TTC549 (cell line): Measurements from ENCODE around the gene DCP1A.
"Not testable (repeated sequence)": the region's sequence is repeated elsewhere in the genome, so short reads cannot be mapped to it uniquely, and the experiment has no call there.

ENCODE experiments used
- FAIRE-seq: peaks from 2 replicates; lab custom pipeline; 2012; peaks lifted over from hg19 to GRCh38; lab: Jason Lieb, UNC

Gene DCP1A

DNA sequence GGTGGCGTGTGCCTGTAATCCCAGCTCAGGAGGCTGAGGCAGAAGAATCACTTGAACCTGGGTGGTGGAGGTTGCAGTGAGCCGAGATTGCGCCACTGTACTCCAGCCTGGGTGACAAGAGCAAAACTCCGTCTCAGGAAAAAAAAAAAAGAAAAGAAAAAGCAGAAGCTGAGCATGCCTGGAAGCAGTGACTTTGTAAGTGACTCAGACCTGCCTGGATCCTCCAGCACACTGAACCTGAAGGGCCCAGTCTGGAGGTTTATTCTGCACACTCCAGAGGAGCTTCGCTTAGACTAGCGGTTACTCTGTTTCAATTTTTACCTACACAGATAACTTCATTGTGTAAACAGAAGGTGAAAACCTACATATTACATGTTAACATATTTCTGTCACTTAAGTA lies 19.4 kb downstream of the DCP1A start:
- FAIRE-seq, result not testable (repeated sequence)

DNA sequence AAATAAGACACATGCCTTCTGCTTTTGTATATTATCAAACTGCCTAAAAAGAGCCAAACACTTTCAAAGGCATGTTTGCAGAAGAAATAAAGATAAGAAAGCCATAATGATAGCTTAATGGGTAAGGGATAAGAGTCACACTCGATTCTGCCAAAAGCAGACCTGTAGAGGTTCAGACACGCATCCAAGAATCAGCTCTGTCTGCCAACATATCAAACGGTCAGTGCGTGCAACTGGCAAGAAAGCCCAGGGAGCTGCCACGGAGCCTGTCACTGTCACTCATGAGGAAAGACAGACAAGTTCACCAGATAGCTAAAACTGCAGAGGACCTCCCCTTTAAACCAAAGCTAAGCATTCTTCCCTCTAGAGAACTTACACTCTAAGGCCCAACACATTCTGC lies 23.2 kb downstream of the DCP1A start:
- no peak for FAIRE-seq

DNA sequence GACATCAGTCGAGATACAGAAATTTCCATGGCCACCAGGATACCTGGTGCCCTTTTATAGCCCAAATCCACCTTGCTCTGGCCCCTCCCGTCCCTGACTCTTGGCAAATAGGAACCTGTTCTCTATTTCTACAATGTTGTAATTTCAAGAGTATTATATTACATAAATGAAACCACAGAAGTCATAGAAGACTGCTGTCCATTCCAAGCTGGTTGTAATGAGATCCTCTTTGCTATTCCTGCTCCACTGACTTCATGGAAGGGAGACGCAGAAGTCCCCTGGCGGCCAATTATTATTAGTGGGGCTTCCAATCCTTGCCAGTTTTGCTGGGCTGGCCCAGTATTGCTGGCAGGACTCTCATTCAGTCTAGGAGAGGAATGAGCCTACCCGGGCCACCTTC lies 26.6 kb downstream of the DCP1A start:
- no peak for FAIRE-seq

DNA sequence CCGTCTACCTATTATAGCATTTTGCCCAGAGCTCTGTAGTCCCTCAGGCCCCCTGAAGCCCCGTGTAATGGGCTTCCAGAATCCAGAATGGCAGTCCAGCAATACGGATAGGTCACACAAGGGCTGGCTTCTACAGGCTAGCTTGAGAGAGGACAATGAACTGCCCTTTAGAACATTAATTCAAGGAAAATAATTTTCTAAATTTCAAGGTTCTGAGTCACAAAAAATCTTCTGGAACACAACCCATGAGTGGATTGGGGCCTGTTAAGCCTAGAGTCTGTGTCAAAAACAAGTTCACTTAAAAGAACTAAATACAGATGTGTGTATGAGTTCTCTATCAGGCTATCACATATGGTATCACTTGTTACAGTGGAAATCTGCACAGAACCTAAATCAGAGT lies 28.8 kb downstream of the DCP1A start:
- FAIRE-seq, result no peak

DNA sequence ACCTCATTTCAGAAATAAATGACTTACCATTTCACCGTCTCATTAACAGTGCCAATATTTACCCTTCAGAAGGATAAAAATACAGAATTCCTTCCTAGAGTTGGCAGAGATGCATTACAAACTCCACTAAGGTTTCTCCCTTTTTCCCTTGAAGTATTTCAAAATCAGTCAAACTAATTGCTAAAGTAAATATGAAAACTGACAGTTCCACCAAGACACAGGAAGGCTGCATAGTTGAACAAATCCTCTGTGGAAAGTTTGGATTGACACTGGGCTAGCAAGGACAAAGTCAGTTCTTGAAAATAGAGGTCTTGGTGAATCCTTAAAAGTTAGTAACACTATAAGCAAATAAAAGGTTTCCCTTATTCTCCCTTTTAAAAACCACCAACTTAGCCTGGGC lies 34.5 kb downstream of the DCP1A start:
- no peak for FAIRE-seq

DNA sequence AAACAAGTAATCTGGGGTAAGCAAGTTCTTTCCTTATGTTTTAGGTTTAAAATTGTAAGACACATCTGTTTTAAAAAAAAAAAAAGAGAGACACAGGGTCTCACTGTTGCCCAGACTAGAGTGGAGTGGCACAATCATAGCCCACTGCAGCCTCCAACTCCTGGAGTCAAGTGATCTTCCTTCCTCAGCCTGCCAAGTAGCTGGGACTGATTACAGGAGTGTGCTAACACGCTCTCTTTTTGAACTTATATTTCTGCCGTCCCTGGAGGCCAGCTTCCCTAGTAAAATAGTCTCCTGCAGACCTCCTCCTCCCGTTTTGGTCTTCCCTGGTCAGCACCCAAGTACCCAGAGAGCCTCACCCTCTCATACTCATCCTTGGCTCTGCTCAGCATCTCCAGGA lies 35.5 kb downstream of the DCP1A start:
- no peak for FAIRE-seq

DNA sequence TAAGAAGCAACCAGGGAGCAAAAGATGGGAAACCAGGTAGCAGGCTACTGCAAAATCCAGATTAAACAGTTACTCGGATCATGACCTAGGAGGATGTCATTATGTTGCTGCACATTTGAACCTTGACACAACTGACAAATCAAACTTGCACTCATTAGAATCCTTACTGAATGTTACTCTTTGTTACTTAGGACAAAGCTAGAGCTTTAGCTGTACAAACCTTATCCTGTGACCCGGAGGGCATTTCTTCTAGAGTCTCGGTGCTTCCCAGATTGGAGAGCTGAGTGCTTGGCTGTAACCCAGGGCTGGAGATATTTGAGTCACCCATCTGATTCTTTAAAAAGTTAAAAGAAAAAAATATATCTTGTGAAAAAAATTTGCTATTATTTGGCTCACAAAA lies 43.4 kb downstream of the DCP1A start:
- no peak for FAIRE-seq

DNA sequence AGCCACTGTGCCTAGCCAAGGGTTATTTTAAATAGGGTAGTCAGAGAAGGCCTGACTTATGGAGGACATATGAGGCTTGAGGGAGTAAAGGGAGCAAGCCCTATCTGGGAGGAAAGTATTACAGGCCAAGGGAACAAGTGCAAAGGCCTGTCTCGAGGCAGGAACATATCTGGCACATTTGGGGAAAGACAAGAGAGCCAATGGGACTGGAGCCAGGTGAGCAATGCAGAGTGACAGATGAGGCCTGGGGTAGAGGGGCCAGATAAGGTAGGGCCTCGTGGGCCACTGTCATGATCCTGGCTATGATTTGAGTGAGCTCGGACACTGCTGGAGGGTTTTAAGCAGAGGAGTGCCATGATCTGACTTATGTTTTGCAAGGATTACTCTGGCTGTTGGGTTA lies 43.8 kb downstream of the DCP1A start:
- no peak for FAIRE-seq

DNA sequence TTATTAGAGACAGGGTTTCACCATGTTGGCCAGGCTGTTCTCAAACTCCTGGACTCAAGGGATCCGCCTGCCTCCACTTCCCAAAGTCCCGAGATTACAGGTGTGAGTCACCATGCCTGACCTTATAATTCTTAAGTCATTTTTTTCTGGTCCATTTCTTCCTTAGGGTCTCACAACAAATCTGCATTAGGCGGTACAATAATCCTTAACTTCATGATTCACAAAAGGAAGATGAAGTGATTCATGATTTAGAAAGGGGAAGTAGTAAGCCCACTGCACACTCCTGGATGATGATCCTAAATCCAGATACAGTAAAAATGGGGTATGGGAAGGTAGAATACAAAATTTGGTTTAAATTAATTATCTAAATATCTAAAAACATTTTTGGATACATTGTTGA lies 46.5 kb downstream of the DCP1A start:
- no peak for FAIRE-seq

DNA sequence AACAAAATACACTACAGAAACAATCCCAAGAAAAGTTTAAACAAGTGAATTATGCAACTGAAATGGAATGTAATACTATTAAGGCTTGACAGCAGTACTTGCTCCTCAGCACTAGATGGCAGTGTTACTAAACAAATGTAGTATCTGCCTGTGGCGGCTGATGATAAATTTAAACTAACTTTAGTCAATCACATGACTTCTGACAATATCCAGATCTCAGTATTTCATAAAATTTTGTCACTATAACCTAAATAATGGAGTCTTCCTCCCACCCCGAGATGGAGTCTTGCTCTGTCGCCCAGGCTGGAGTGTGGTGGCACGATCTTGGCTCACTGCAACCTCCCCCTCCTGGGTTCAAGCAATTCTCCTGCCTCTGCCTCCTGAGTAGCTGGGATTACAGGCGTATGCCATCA lies 47.7 kb downstream of the DCP1A start:
- FAIRE-seq, result peak; percentile 94

DNA sequence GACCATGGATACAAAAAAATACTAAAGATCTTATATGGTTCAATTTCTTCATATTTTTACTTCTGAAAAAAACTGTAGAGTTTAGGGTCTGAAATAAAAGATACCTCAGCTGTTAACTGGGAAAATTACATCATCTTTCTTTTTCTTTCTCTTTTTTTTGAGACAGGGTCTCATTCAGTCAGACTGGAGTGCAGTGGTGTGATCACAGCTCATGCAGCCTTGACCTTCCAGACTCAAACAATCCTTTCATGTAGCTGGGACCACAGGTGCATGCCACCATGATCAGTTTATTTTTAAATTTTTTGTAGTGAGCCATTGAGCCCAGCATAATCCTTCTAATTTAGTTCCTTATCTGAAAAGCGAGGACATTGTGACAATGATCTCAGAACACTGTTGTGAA lies 51.9 kb downstream of the DCP1A start:
- FAIRE-seq, result no peak

DNA sequence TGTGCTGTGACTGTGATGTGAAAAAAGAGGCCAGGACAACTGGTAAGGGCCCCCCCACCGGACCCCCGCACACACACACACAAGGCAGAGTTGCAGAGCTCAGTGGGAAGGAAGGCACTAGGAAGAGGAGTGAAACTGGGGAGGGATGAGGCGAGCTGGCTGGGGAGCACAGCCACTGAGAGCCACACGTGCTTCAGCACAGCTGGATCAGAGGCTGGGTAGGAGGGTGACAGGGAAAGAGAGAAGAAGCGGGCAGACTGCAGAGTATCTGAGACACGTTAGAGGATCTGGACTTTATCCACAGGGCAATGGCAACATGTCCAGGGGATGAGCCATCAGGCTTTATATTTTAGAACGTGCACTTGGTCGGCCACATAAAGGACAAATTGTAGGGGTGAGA lies 53.5 kb downstream of the DCP1A start:
- FAIRE-seq, result no peak

DNA sequence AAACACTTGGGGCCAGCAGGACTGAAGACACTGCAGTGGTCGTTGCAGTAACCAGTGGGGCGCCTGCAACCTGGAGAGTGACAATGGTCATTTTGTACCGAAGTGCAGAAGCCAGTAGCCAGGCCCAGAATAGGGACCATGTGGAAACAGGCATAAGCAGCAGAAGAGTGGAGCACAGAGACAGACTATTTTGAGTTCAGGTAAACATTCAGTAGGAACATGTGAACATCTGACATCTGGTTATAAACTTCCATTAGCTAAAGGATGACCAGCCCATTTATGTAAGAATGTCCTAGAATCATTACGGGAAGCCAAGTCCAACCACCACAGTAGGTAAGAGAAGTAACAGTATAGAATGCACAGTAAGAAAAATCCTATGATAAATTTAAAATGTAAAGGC lies 59.1 kb downstream of the DCP1A start:
- no peak for FAIRE-seq

DNA sequence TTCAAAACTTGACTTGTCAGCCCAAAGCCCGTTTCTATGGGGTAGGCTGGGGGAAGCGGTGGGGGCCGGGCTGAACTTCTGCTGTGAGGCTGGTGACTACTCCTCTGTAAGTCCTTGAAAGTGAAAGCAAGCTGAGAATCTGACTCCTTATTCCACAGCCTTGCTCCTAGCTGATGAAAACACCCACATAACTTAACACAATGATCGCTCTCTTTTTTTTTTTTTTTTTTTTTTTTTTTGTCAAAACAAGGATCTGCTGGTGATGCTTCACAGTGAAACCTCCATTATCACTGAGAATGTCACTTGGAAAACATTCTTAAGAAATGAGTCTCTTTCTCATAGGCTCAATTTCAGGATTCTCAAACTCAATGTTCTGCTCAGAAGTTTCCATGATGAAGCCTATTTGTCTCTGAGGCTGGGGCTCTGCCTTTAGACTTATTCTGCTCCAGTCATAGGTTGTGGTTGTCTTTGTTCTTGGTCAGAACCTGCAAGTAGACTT lies 60.2 kb downstream of the DCP1A start:
- FAIRE-seq, result no peak

DNA sequence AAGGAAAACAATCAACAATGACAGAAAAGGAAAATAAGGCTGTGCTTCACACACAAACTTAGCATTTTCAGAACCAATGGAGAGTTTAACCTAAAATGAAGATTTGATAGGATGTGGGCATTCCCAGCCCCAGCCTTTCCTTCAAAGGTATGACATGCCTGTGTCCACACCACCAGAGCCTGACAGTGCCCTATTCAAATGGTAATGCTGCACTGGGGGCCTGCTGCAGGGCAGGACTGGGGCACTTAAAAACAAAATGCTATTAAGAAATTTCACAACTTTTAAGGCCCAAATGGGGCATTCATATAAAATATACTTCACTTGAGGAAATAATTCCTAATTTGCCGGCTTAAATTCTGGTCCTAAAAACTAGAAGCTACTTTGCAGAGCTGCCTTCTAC lies 60.6 kb downstream of the DCP1A start:
- no peak for FAIRE-seq

DNA sequence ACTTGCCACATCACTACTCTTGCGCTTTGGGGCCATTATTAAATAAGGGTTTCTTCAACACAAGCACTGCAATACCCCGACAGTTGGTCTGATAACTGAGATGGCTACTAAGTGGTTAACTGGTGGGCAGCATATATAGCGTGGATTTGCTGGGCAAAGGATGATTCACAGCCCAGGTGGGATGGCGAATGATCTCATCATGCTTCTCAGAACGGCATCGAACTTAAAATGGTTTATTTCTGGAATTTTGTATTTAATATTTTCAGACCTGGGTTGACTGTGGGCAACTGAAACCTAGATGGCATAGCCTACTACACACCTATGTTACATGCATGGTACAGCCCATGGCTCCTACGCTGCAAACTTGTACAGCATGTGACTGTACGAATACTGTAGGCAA lies 64.8 kb downstream of the DCP1A start:
- no peak for FAIRE-seq

DNA sequence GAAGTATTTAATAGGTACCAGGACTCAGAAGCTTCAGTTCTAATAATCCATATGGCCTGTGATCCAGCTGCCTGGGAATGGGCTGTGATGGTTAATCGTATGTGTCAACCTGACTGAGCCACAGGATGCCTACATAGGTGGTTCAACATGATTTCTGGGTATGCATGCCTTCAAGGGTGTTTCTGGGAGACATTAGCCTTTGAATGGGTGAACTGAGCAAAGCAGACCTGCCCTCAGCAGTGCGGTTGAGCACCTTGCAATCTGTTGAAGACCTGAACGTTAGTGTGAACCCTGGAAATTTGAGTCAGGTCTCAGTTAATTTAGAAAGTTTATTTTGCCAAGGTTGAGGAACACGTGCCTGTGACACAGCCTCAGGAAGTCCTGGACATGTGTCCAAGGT lies 68.7 kb downstream of the DCP1A start:
- no peak for FAIRE-seq

DNA sequence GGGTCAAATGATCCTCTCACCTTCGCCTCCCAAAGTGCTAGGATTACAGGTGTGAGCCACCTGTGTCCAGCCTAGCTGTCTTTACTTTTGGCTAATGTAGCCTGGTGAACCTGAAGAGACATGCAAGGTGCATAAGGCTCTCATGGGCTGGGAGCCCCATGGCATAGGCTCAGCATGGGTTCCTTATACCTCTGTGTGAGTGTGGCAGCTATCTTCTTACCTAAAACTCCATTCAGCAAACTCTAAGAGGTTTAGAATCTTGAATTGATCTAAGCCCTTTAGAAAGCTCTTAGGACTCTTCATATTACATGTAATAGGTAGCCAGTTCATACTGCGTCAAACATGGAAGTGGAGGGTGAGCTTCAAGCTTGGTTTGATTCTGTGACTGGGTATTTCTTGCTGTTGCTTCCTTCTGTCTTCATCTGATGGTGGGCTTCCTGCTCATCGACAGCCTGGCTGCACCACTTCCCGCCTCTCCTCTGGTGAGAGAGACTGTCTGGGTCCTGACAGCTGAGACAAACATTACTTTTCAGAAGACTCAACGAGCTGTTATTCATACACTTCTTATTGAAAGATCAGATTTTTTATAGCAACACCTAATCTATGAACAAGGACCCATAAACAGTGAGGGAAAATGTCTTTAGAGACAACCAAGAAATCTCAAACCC lies 72.3 kb downstream of the DCP1A start:
- FAIRE-seq, result no peak

DNA sequence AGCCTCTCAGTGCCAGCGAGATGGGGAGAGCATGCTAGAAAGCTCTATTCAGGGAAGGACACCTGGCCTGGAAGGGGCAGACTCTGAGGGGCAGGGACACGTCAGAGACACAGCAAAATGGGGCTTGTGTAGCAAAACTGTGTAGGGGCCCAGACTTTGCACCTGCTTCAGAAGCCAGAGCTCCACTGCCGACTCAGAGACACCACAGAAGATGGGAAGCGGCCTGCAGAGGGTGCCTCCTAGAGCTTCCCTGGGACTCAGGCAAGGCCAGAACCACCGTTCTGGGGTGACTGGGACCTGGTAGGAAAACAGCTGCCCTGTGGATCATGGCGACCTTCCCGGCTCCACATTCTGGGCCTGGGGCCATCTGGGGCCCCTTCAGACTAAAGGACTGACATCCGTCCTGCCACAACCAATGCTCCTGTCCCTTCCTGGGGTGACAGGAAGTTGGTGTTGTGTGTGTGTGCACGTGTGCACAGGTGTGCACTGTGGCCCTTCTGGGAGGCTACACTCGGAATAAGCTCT lies 74.1 kb downstream of the DCP1A start:
- FAIRE-seq, result no peak

DNA sequence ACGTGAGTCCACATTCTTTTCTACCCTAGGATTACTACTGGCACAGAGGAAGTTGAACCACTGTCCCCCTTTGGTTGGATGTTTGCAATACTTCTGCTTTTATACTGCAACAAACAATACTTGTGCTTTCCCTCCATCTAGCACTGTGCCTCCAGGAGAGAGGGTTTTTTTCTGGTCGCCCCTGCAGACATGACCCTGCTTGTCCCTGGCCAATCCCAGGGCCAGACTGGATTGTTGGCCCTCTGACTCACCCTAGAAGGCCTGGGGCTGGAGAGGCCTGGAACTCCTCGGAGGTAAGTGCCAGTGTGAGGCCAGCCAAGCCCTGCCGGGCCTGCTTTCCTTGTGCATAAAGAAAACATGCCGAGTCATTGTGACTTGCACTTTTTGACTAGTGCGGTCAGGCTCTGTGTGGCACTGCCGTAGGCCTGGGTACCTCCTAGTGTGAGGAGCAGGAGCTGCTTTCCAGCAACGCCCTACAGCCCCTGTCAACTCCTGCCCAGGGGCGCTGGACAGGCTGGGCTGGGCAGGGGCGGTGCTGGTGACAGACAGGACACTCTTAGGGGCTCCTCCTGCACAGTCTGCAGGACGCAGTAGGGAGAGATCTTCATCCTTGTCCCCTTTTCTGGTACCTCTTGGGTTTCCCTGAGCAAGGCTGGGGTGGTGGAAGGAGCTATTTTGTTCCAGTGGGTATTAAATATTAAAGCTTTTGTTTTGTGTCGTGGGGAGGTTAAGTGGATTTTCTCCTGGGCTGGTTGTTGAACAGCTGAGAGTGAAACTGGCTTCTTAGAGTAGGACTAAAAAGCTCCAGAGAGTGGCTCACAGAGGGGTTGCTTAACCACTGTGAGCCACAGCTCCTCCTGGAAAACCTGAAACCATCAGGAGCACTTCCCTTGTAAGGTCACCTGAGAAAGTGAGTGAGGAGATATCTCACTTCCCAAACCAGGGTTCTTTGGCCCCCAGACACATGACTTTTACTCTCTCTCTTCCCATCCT lies 77.2 kb downstream of the DCP1A start:
- FAIRE-seq, result peak; percentile 95

DNA sequence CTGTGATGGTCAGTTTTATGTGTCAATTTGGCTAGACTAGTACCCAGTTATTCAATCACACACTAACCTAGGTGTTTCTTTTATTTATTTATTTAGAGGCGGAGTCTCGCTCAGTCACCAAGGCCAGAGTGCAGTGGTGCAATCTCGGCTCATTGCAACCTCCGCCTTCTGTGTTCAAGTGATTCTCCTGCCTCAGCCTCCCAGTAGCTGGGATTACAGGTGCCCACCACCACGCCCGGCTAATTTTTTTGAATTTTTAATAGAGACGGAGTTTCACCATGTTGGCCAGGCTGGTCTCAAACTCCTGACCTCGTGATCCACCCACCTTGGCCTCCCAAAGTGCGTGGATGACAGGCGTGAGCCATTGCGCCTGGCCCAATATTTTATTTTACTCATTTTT lies 78.2 kb downstream of the DCP1A start:
- FAIRE-seq, result not testable (repeated sequence)

DNA sequence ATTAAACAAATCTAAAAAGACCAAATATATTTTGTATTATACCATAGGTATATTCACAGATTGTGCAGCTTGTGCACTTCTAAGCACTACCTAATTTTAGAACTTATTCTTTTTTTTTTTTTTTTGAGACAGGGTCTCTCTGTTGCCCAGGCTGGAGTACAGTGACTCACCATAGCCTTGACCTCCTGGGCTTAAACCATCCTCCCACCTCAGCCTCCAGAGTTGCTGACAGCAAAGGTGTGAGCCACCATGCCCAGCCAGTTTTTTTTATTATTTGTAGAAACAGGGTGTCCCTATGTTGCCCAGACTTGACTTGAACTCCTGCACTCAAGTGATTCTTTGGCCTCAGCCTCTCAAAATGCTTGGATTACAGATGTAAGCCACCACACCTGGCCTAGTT lies 79.6 kb downstream of the DCP1A start:
- no peak for FAIRE-seq

DNA sequence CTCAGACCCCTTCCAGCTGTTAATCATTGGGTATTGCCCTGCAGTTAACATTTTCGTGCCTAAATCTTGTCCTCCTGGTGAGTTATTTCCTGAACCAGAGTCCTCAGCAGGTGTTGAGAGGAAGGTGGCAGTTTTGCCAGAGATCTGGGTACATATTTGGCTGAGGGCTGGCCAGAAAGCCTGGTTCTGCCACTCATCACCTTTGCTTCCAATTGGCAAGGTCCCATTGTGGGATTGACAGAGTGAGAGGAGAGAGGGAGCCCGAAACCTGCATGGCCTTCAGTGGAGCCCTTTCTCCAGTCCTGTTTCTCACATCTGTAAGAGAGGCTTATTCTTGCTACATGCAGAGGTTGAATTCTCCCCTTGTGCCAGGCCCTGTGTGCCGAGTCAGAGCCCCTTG lies 82.6 kb downstream of the DCP1A start:
- FAIRE-seq, result no peak
